NCI-H774 (cell line): Measurements from ENCODE around the gene CDC42.
"Not testable (repeated sequence)": the region's sequence is repeated elsewhere in the genome, so short reads cannot be mapped to it uniquely, and the experiment has no call there.

Source experiments
- DNase-seq: peaks from one replicate; lab custom pipeline; 2025; lab: John Stamatoyannopoulos, UW

CDC42 gene

GRCh38 chr1:22075718-22076117 is 23.2 kb downstream of the CDC42 start:
- no peak for DNase-seq

- no peak for DNase-seq
Measured at GRCh38 chr1:22076346-22076745, 23.8 kb downstream of the CDC42 start.

GRCh38 chr1:22077728-22078127 is 25.2 kb downstream of the CDC42 start:
- no peak for DNase-seq

- no peak for DNase-seq
Measured at GRCh38 chr1:22078133-22078532, 25.6 kb downstream of the CDC42 start.

GRCh38 chr1:22080191-22080590 is 27.7 kb downstream of the CDC42 start:
- no peak for DNase-seq

GRCh38 chr1:22088331-22088730 is 35.8 kb downstream of the CDC42 start:
- DNase-seq, result no peak

- no peak for DNase-seq
Measured at GRCh38 chr1:22089134-22089571, 36.6 kb downstream of the CDC42 start.

GRCh38 chr1:22089787-22090186 is 37.3 kb downstream of the CDC42 start:
- DNase-seq, result no peak

- no peak for DNase-seq
Measured at GRCh38 chr1:22090867-22091266, 38.4 kb downstream of the CDC42 start.

GRCh38 chr1:22092026-22092768 is 39.7 kb downstream of the CDC42 start:
- DNase-seq, result not testable (repeated sequence)

- no peak for DNase-seq
Measured at GRCh38 chr1:22093513-22093912, 41.0 kb downstream of the CDC42 start.

GRCh38 chr1:22096036-22096435 is 43.5 kb downstream of the CDC42 start:
- DNase-seq, result no peak

- no peak for DNase-seq
Measured at GRCh38 chr1:22096463-22096862, 44.0 kb downstream of the CDC42 start.

- no peak for DNase-seq
Measured at GRCh38 chr1:22098752-22099151, 46.2 kb downstream of the CDC42 start.

- no peak for DNase-seq
Measured at GRCh38 chr1:22100168-22100567, 47.7 kb downstream of the CDC42 start.

- no peak for DNase-seq
Measured at GRCh38 chr1:22101199-22101598, 48.7 kb downstream of the CDC42 start.

- DNase-seq, result no peak
Measured at GRCh38 chr1:22101995-22102394, 49.5 kb downstream of the CDC42 start.

- DNase-seq, result no peak
Measured at GRCh38 chr1:22102746-22103145, 50.2 kb downstream of the CDC42 start.

- DNase-seq, result no peak
Measured at GRCh38 chr1:22104094-22104493, 51.6 kb downstream of the CDC42 start.

- no peak for DNase-seq
Measured at GRCh38 chr1:22104865-22105437, 52.4 kb downstream of the CDC42 start.

- DNase-seq, result peak; percentile 5
Measured at GRCh38 chr1:22105611-22106207, 53.2 kb downstream of the CDC42 start.

GRCh38 chr1:22107126-22107525 is 54.6 kb downstream of the CDC42 start:
- DNase-seq, result no peak

- no peak for DNase-seq
Measured at GRCh38 chr1:22108339-22109105, 56.0 kb downstream of the CDC42 start.
